ENCODE results near the gene LAPTM4A.

The LAPTM4A gene

GRCh38 chr2:20074901-20075300, 23.5 kb upstream of the LAPTM4A start:
- no peak for DNase-seq

- DNase-seq: peak in 2 of 3 experiments; percentile 53
These were observed 22.7 kb upstream of the LAPTM4A start for GRCh38 chr2:20074046-20074648.

GRCh38 chr2:20073460-20073859, 22.0 kb upstream of the LAPTM4A start:
- no peak for DNase-seq

DNA sequence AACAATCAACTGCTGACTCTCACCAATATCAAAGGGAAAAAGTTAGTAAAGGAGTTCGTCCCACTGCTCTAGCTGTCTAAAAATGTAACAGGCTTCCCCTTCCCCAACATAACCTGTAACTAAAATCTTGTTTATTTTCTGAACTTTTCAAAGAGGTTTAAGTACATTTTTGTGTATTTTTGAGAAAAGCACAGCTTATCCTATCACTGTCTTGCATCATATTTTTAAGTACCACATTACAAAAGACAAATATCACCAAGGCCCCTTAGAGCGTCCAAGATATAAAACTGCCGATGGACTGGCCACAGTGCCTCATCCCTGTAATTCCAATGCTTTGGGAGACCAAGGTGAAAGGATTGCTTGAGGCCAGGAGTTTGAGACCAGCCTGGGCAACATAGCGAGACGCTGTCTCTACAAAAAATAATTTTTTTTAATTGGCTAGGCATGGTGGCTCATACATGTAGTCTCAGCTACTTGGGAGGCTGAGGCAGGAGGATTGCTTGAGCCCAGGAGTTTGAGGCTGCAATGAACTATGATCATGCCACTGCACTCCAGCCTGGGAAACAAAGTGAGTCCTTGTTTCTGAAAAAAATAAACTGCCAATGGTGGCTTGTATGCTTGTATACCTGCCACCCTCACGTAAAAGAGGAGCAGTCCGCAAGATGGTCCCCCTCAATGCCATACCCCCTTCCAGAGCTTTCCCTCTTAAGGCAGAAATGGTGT, 21.2 kb upstream of the LAPTM4A start:
- DNase-seq: no peak

- DNase-seq: no peak
These were observed 20.3 kb upstream of the LAPTM4A start for GRCh38 chr2:20071397-20072383.

- DNase-seq: no peak
These were observed 18.3 kb upstream of the LAPTM4A start for GRCh38 chr2:20069756-20070155.

DNA sequence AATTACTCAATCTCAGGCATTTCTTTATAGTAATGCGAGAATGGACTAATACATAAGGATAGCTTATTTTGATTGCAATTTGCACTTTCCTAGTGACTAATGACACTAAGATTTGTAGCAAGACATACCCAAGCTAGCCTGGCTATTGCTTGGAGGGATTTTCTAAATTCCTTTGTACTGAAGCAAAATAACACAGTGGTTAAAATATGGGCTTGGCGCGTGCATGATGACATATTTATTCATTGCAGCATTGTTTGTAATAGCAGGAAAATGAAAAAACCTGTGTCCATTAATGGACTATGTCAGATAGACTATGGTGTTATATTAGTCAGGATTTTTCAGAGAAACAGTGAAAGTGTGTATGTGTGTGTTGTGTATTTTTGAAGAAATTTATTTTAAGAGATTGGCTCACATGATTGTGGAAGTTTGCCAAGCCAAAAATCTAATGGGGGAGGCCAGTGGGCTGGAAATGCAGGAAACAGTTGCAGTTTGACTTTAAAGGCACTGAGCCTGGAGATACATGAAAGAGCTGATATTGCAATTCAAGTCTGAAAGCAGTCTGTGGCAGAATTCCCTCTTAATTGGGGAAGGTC, 16.7 kb upstream of the LAPTM4A start:
- no peak for DNase-seq

DNA sequence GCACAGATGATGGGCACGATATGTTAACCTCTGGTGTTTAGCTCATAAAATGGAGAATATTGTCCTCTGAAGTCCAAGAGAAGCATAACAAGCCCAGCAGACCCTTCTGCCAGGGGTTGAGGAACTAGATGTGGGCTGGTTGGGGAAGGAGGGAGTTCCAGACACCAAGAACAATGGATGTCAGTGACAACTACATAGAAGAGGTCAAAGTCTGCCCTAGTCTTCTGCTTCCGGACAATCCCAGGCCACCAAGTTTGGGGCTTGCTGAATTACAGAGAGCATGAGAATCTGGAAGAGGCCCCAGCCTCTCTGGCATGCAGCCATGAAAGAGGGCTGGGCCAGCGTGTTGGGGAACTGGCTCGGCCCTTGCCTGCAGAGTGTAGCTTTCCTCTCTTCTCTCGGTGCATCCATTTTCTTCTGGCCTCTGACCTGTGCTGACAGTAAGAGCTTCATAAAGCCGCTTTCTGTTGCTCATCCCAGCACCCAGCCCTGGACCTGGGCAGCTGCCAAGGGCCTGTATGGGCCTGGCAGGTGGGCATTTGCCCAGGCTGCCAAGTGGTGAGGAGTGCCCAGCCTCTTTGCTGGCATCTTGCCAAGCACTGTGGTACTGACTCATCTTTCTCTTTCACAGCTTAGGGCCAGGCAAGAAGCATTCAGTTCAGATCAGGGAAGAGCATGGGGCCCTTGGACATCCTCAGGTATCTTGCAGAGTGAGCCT, 14.6 kb upstream of the LAPTM4A start:
- peak; percentile 62 to 91 (median 71) for DNase-seq

- DNase-seq: no peak
These were observed 13.4 kb upstream of the LAPTM4A start for GRCh38 chr2:20064841-20065240.

DNA sequence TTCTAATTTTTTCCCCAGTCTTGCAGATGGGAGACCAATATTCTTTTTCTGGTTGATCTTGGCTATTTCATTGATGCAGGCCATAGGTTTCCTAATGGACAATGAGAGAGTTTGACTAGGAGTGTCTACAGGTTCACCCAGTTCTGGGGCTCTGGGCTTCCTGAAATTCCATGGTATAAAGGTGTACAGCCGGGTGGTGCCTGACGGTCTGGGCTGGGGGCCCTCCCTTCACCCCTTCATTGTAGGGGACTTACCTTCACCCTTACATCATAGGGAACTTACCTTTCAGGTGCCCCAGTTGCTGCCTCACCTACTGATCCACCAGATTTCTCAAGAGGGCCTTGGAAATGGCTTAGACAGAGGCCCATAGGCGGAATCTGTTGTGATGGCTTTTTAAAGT, 13.0 kb upstream of the LAPTM4A start:
- DNase-seq: no peak

DNA sequence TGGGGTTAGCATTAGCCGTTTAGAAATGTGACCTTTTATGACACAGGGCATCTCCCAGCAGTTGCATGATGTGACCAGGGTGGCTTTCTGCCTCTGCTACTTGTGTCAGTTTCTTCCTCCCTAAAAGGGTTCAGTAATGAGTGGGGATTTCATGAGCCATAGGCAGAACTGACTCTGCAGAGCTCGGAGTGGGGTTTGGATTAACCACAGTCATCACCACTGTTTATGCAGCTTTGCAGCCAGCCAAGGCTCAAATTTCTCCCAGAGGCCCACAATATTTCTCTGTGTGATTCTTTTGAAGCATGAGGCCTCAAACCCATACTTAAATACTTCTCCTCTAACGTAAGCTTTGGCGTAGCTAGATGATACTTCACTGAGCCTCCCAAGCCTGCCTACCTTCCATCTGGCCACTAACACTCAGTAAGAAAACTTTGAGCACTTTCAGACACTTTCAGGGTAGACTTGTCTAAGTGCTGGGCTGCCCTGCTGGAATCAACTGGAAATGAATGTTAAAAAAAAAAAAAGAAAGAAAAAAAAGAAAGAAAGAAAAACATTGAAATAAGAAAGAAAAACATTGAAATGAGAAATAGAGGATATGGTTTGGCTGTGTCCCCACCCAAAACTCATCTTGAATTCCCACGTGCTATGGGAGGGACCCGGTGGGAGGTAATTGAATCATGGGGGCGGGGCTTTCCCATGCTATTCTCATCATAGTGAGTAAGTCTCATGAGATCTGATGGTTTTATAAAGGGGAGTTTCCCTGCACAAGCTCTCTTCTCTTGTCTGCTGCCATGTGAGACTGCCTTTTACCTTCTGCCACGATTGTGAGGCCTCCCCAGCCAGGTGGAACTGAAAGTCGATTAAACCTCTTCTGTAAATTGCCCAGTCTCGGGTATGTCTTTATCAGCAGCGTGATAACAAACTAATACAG, 11.5 kb upstream of the LAPTM4A start:
- DNase-seq: peak in 1 of 3 experiments; percentile 29

DNA sequence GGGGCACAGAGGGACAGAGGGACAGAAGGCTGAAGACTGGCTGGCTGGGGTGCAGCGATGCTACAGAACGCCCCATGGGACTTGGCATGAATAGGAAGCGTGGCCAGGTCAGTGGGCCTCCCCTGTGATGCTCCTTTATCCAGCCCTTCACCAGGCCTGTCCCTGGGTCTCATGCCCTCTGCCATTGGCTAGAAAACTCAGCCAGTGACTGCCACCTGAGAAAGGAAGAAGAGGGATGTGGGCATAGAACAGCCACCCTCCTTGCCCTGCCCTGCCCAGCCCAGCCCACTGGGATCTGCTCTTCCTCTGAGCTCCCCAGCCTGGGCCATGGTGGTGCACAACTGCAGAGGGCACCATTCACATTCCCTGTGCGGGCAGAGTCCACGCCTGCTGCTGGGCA, 10.5 kb upstream of the LAPTM4A start:
- no peak for DNase-seq

DNA sequence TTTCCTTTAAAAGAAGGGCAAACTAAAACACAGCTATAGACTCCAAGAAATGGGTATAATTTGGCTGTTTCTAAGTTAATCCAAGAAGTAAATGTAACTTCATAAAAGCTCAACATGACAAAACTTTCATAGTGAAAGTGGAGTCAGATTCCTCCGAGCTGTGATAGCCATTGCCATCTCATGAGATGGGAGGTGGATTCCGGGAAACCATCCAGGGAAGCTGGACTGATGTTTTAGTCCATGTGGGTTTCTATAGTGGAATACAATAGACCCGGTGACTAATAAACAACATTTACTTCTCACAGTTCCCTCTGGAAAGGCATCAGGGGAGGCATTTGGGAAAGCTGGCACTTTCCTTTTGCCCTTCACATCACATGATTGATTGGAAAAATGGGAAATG, 10.0 kb upstream of the LAPTM4A start:
- no peak for DNase-seq

GRCh38 chr2:20060106-20060505, 8.7 kb upstream of the LAPTM4A start:
- DNase-seq: peak in 1 of 3 experiments; percentile 67

DNA sequence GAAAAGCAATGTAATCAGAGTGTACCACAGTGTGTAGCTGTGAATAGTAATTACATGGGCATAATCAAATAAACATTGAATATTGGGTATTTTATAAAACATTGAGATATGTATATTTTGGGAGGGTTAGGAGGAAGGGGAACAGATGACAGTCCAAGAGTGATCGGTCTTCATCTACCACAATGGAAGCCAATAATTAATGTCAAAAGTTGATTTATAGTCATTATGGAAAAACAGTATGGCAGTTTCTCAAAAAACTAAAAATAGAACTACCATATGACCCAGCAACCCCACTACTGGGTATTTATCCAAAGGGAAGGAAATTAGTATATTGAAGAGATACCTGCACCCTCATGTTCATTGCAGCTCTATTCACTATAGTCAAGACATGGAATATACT, 5.8 kb upstream of the LAPTM4A start:
- DNase-seq: no peak

DNA sequence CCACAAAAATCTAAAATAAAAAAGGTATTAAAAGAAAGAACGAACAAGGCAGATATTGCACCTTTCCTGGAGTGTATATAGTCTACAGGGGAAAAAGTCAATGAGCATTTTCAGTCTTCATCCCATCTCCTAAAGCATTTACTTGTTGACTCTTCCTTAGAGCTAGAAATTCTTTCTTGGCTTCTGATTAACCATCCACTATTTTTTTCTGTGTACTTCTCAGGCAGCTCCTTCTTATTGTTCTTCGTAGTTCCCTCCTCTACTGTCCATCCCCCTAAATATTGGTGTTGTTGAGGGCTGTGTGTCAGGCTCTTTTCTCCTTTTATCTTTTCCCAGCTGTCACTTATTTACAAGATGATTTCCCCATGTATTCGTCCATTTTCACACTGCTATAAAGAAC, 3.5 kb upstream of the LAPTM4A start:
- no peak for DNase-seq

- no peak for DNase-seq
These were observed 2.7 kb upstream of the LAPTM4A start for GRCh38 chr2:20054119-20054518.

- DNase-seq: peak; percentile 60 to 81 (median 79)
These were observed 1.4 kb upstream of the LAPTM4A start for GRCh38 chr2:20052861-20053281.

GRCh38 chr2:20052229-20052851, 912 bp upstream of the LAPTM4A start:
- DNase-seq: peak in 1 of 3 experiments; percentile 82

- peak; percentile 54 to 76 (median 57) for DNase-seq
These were observed 539 bp downstream of the LAPTM4A start for GRCh38 chr2:20050646-20051531.

Data from NCI-H1417 (cell line).